ENCODE data around the gene GIGYF1.

GIGYF1 gene

DNA sequence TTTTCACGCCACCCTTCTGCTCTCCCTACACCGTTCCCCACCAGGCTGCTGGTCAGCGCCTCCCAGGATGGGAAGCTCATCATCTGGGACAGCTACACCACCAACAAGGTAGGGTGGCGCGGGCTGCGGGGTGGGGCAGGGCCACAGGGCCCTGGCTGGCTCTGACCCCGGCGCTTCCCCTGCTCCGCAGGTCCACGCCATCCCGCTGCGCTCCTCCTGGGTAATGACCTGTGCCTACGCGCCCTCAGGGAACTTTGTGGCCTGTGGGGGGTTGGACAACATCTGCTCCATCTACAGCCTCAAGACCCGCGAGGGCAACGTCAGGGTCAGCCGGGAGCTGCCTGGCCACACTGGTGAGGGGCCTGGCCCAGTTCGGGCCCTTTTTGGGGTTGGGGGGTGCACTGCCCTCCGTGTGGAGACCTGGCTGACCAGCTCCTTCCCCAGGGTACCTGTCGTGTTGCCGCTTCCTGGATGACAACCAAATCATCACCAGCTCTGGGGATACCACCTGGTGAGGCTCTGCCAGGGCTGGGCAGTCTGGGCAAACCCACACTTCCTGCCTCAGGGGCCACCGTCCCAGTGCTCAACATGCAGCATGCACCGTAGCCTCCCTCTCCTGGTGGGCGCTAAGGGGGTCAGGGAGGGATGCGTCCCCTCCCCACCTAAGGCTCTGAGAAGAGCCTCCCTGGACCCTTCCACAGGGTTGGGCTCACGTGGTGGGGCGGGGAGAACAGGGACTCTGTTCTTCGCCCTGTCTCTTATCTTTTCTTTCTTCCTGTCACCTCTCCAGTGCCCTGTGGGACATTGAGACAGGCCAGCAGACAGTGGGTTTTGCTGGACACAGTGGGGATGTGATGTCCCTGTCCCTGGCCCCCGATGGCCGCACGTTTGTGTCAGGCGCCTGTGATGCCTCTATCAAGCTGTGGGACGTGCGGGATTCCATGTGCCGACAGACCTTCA, 16.5 kb downstream of the GIGYF1 start:
- no peak for ATAC-seq
- TF ChIP-seq ZNF70 (CRISPR knock-in tag; IDR thresholded peaks at IDR 0.05) (no peak), ZNF565 (CRISPR knock-in tag; conservative IDR thresholded peaks at IDR 0.05; ENCODE audit: low read depth) (no peak), SNAI2 (CRISPR knock-in tag; IDR thresholded peaks at IDR 0.05) (no peak), ISL1 (CRISPR knock-in tag; IDR thresholded peaks at IDR 0.05) (no peak), GLIS3 (CRISPR knock-in tag; IDR thresholded peaks at IDR 0.05) (no peak), BACH2 (CRISPR knock-in tag; IDR thresholded peaks at IDR 0.05; ENCODE audit: borderline replicate concordance) (no peak), RARB (CRISPR knock-in tag; IDR thresholded peaks at IDR 0.05) (no peak), ZFP3 (CRISPR knock-in tag; IDR thresholded peaks at IDR 0.05) (no peak), ZC3H10 (CRISPR knock-in tag; IDR thresholded peaks at IDR 0.05) (no peak), CSDC2 (CRISPR knock-in tag; IDR thresholded peaks at IDR 0.05) (no peak), ESRRG (CRISPR knock-in tag; IDR thresholded peaks at IDR 0.05) (no peak), ARNTL (CRISPR knock-in tag; IDR thresholded peaks at IDR 0.05; ENCODE audit: borderline replicate concordance, low read depth) (no peak), OSR1 (CRISPR knock-in tag; IDR thresholded peaks at IDR 0.05) (no peak)
- TF ChIP-seq, protein P1, sequence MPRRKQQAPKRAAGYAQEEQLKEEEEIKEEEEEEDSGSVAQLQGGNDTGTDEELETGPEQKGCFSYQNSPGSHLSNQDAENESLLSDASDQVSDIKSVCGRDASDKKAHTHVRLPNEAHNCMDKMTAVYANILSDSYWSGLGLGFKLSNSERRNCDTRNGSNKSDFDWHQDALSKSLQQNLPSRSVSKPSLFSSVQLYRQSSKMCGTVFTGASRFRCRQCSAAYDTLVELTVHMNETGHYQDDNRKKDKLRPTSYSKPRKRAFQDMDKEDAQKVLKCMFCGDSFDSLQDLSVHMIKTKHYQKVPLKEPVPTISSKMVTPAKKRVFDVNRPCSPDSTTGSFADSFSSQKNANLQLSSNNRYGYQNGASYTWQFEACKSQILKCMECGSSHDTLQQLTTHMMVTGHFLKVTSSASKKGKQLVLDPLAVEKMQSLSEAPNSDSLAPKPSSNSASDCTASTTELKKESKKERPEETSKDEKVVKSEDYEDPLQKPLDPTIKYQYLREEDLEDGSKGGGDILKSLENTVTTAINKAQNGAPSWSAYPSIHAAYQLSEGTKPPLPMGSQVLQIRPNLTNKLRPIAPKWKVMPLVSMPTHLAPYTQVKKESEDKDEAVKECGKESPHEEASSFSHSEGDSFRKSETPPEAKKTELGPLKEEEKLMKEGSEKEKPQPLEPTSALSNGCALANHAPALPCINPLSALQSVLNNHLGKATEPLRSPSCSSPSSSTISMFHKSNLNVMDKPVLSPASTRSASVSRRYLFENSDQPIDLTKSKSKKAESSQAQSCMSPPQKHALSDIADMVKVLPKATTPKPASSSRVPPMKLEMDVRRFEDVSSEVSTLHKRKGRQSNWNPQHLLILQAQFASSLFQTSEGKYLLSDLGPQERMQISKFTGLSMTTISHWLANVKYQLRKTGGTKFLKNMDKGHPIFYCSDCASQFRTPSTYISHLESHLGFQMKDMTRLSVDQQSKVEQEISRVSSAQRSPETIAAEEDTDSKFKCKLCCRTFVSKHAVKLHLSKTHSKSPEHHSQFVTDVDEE (CRISPR knock-in tag; IDR thresholded peaks at IDR 0.05), result no peak
- TF ChIP-seq, protein P2, sequence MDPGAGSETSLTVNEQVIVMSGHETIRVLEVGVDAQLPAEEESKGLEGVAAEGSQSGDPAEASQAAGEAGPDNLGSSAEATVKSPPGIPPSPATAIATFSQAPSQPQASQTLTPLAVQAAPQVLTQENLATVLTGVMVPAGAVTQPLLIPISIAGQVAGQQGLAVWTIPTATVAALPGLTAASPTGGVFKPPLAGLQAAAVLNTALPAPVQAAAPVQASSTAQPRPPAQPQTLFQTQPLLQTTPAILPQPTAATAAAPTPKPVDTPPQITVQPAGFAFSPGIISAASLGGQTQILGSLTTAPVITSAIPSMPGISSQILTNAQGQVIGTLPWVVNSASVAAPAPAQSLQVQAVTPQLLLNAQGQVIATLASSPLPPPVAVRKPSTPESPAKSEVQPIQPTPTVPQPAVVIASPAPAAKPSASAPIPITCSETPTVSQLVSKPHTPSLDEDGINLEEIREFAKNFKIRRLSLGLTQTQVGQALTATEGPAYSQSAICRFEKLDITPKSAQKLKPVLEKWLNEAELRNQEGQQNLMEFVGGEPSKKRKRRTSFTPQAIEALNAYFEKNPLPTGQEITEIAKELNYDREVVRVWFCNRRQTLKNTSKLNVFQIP (CRISPR knock-in tag; IDR thresholded peaks at IDR 0.05; ENCODE audit: borderline replicate concordance, low read depth), result no peak

DNA sequence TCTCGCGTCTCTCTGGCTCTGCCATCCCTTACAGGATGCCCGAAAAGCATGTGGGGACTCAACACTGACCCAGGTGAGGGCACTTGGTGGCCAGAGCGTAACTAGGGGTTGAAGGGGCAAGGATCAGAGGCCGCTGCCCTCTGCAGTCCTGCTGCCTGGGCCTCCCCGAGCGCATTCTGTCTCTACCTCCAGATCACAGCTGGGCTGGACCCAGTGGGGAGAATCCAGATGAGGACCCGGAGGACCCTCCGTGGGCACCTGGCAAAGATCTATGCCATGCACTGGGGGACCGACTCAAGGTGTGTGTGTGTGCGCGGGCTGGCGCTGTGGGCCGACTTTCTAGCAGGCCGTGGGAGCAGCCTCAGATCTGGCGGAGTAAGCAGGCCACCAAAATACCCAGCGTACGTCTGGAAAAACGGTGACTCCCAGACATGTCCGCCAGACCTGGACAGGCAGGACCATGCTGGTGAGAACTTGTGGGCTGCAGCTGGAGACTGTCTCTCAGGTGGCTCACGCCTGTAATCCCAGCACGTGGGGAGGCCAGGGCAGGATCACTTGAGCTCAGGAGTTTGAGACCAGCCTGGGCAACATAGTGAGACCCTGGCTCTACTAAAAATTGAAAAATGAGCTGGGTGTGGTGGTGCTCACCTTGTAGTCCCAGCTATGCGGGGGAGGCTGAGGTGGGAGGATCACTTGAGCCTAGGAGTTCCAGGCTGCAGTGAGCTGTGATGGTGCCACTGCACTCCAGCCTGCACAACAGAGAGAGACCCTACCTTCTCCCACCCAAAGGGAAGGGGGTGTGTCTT, 17.3 kb downstream of the GIGYF1 start:
- TF ChIP-seq OSR1 (CRISPR knock-in tag; IDR thresholded peaks at IDR 0.05) (no peak), ZFP30 (CRISPR knock-in tag; IDR thresholded peaks at IDR 0.05) (no peak), SNAI2 (CRISPR knock-in tag; IDR thresholded peaks at IDR 0.05) (no peak), ARNTL (CRISPR knock-in tag; IDR thresholded peaks at IDR 0.05; ENCODE audit: borderline replicate concordance, low read depth) (no peak), BACH2 (CRISPR knock-in tag; IDR thresholded peaks at IDR 0.05; ENCODE audit: borderline replicate concordance) (no peak), ZNF70 (CRISPR knock-in tag; IDR thresholded peaks at IDR 0.05) (no peak), RARB (CRISPR knock-in tag; IDR thresholded peaks at IDR 0.05) (no peak), TCF4 (CRISPR knock-in tag; IDR thresholded peaks at IDR 0.05; ENCODE audit: borderline replicate concordance) (no peak)
- TF ChIP-seq, protein P3, sequence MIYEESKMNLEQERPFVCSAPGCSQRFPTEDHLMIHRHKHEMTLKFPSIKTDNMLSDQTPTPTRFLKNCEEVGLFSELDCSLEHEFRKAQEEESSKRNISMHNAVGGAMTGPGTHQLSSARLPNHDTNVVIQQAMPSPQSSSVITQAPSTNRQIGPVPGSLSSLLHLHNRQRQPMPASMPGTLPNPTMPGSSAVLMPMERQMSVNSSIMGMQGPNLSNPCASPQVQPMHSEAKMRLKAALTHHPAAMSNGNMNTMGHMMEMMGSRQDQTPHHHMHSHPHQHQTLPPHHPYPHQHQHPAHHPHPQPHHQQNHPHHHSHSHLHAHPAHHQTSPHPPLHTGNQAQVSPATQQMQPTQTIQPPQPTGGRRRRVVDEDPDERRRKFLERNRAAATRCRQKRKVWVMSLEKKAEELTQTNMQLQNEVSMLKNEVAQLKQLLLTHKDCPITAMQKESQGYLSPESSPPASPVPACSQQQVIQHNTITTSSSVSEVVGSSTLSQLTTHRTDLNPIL (CRISPR knock-in tag; IDR thresholded peaks at IDR 0.05; ENCODE audit: low read depth), result no peak
- TF ChIP-seq, protein P2 (CRISPR knock-in tag; IDR thresholded peaks at IDR 0.05; ENCODE audit: borderline replicate concordance, low read depth), result no peak
- TF ChIP-seq, protein P1 (CRISPR knock-in tag; IDR thresholded peaks at IDR 0.05), result no peak
- TF ChIP-seq, protein P4, sequence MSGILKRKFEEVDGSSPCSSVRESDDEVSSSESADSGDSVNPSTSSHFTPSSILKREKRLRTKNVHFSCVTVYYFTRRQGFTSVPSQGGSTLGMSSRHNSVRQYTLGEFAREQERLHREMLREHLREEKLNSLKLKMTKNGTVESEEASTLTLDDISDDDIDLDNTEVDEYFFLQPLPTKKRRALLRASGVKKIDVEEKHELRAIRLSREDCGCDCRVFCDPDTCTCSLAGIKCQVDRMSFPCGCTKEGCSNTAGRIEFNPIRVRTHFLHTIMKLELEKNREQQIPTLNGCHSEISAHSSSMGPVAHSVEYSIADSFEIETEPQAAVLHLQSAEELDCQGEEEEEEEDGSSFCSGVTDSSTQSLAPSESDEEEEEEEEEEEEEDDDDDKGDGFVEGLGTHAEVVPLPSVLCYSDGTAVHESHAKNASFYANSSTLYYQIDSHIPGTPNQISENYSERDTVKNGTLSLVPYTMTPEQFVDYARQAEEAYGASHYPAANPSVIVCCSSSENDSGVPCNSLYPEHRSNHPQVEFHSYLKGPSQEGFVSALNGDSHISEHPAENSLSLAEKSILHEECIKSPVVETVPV (CRISPR knock-in tag; IDR thresholded peaks at IDR 0.05), result no peak
- ATAC-seq, result no peak

All from SK-N-SH treated with all-trans-retinoic acid at 6 μM for 48 hours (cell line).